HepG2 (cell line): ENCODE results near the gene DNAAF8.

Experiments used
- CTCF ChIP-seq: sonication (generic); formaldehyde crosslinking; IDR thresholded peaks from 2 replicates; pipeline ENCODE4 v1.5.0; 2020; ENCODE audit warnings: mild to moderate bottlenecking, missing genetic modification reagents, moderate library complexity
- RBM22 ChIP-seq: fragments of 200-400 bp; formaldehyde crosslinking; optimal IDR thresholded peaks from 2 replicates; pipeline ENCODE3; 2017; ENCODE audit warnings: mild to moderate bottlenecking, low read length, moderate library complexity
- SNAPC4 ChIP-seq: sonication (generic); formaldehyde crosslinking; IDR thresholded peaks from 2 replicates; pipeline ENCODE4 v1.4.0; 2020; ENCODE audit warnings: mild to moderate bottlenecking, missing genetic modification reagents
- ZNF768 ChIP-seq: sonication (generic); formaldehyde crosslinking; IDR thresholded peaks from 2 replicates; pipeline ENCODE4 v1.4.0; 2020; ENCODE audit warnings: missing genetic modification reagents

- TF ChIP-seq RBM22 (no peak), CTCF (no peak), SNAPC4 (CRISPR knock-in tag) (no peak), ZNF768 (no peak)
Observed at GRCh38 chr16:4733747-4734062, 632 bp upstream of the DNAAF8 start.
